HG02571 (cell line): Measurements from ENCODE around the gene OR8K3.

Experiments used
- ATAC-seq: cut with Tn5 transposase; IDR thresholded peaks from one replicate; pipeline ENCODE4 v1.9.1; 2021; ENCODE audit warnings: mild to moderate bottlenecking, moderate library complexity; ENCODE audit not compliant: unreplicated experiment

OR8K3 gene

GRCh38 chr11:56314844-56315243 lies at the start of gene OR8K3:
TSS of gene OR8K3 (plus strand) at chr11:56315144. CDS start at chr11:56318307, 3,163 bp downstream.
- ATAC-seq = no peak

- no peak for ATAC-seq
Observed at GRCh38 chr11:56271092-56271491, 43.9 kb upstream of the OR8K3 start.

GRCh38 chr11:56273854-56274253 lies 41.1 kb upstream of the OR8K3 start, which contains the start of gene OR5T1:
TSS of gene OR5T1 (plus strand) at chr11:56274154. CDS start at chr11:56275639, 1,485 bp downstream.
- no peak for ATAC-seq

GRCh38 chr11:56292154-56292553 lies 22.8 kb upstream of the OR8K3 start, which contains the start of gene OR8H1:
TSS of gene OR8H1 (minus strand) at chr11:56292254. CDS start at chr11:56291062, 1,192 bp downstream.
- no peak for ATAC-seq

GRCh38 chr11:56296898-56297297 lies 18.0 kb upstream of the OR8K3 start:
- no peak for ATAC-seq

- ATAC-seq = no peak
Observed at GRCh38 chr11:56307836-56308235, 7.1 kb upstream of the OR8K3 start.

- no peak for ATAC-seq
Observed at GRCh38 chr11:56331861-56332491, 17.0 kb downstream of the OR8K3 start.

- no peak for ATAC-seq
Observed at GRCh38 chr11:56333156-56333555, 18.2 kb downstream of the OR8K3 start.

GRCh38 chr11:56340289-56340688 lies 25.3 kb downstream of the OR8K3 start:
- ATAC-seq = no peak

- ATAC-seq = no peak
Observed at GRCh38 chr11:56345739-56346138, 30.8 kb downstream of the OR8K3 start, which contains the start of gene OR8K1. TSS of gene OR8K1 (plus strand) at chr11:56346039. CDS start at chr11:56346039, 0 bp downstream.

GRCh38 chr11:56353991-56354390 lies 39.0 kb downstream of the OR8K3 start, which contains the start of gene OR8J1:
TSS of gene OR8J1 (plus strand) at chr11:56354291. CDS start at chr11:56360247, 5,956 bp downstream.
- ATAC-seq = no peak
